Vagina (tissue), 2 donors: ENCODE measurements around the gene SYT12.

Experiments
- POLR2A ChIP-seq, 2 donors: fragments of 450-650 bp; IDR thresholded peaks; one replicate each; pipeline ENCODE4 v1.6.1; 2017; ENCODE audit warnings: antibody characterized with exemption in 2 of 2, mild to moderate bottlenecking in 2 of 2, moderate library complexity in 2 of 2
- POLR2AphosphoS5 ChIP-seq, 2 donors: sonication (generic); formaldehyde crosslinking; IDR thresholded peaks; one replicate each; pipeline ENCODE4 v1.9.0; 2017; ENCODE audit warnings: antibody characterized with exemption in 2 of 2, mild to moderate bottlenecking in 2 of 2, low read depth in 1 of 2; ENCODE audit not compliant: insufficient read depth in 1 of 2
- TF ChIP-seq, protein P1 (sequence below), 3 experiments: fragments of 450-650 bp in 2 of 3; fragments of 200-600 bp in 1 of 3; sonication (generic) in 1 of 3; IDR thresholded peaks; one replicate each; pipeline ENCODE4 v1.5.1; 2017 to 2019; ENCODE audit warnings: antibody characterized with exemption in 3 of 3, mild to moderate bottlenecking in 2 of 3, moderate library complexity in 2 of 3

DNA sequence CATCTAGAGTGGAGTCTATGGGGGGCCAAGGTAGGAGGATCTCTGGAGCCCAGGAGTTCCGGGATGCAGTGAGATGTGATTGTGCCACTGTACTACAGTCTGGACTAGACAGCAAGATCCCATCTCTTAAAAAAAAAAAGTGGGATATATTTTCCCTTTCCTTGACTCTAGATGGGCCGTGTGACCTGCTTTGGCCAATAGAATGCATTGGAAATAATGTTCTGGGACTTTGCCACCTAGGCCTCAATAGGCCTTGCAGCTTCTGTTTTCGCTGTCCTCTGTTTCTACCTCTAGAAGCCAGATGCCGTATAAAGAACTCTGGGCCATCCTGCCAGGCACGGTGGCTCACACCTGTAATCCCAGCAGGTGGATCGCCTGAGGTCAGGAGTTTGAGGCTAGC, 44.2 kb upstream of the SYT12 start:
- TF ChIP-seq, protein P1, sequence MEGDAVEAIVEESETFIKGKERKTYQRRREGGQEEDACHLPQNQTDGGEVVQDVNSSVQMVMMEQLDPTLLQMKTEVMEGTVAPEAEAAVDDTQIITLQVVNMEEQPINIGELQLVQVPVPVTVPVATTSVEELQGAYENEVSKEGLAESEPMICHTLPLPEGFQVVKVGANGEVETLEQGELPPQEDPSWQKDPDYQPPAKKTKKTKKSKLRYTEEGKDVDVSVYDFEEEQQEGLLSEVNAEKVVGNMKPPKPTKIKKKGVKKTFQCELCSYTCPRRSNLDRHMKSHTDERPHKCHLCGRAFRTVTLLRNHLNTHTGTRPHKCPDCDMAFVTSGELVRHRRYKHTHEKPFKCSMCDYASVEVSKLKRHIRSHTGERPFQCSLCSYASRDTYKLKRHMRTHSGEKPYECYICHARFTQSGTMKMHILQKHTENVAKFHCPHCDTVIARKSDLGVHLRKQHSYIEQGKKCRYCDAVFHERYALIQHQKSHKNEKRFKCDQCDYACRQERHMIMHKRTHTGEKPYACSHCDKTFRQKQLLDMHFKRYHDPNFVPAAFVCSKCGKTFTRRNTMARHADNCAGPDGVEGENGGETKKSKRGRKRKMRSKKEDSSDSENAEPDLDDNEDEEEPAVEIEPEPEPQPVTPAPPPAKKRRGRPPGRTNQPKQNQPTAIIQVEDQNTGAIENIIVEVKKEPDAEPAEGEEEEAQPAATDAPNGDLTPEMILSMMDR (IDR thresholded peaks at IDR 0.05) = no peak
- TF ChIP-seq POLR2A (IDR thresholded peaks at IDR 0.05) (no peak), POLR2AphosphoS5 (IDR thresholded peaks at IDR 0.05; ENCODE audit: insufficient read depth in 1 of 2, low read depth in 1 of 2) (no peak)
